SK-N-SH (cell line): ENCODE results near the gene SMARCD2. TPM values are rescaled to one million over a fixed set of nuclear protein-coding genes. Genes with fewer than 3 reads are reported as not detected.

Source experiments
- CTCF ChIA-PET: fragments of 300-600, 350-600 bp; formaldehyde crosslinking; extraction: SDS; loops from one replicate; lab custom pipeline; 2021; lab: Yijun Ruan, JAX
- POLR2A ChIA-PET: fragments of 350-600 bp; sonication (Branson Sonifier 250); formaldehyde crosslinking; extraction: SDS; loops from one replicate; lab custom pipeline; 2020; ENCODE audit warnings: antibody characterized with exemption, inconsistent platforms; lab: Yijun Ruan, JAX
- DNase-seq: peaks from one replicate; pipeline ENCODE4 v3.0.0; 2012
- H2AFZ ChIP-seq: fragments of 200-600 bp; sonication (generic); 2 replicates; pipeline ENCODE4 v1.8.1; 2016; ENCODE audit warnings: antibody characterized with exemption, mild to moderate bottlenecking, low read depth
- H3F3A ChIP-seq: fragments of 200-600 bp; sonication (generic); replicated peaks from 2 replicates; pipeline ENCODE3; 2016; ENCODE audit warnings: antibody characterized with exemption, mild to moderate bottlenecking; ENCODE audit not compliant: insufficient read depth
- H3K27ac ChIP-seq, 2 experiments: fragments of 200-500 bp in 1 of 2; fragments of 200-600 bp in 1 of 2; sonication (Bioruptor generic) in 1 of 2; sonication (generic), shearing (Covaris generic) in 1 of 2; 2 replicates each; pipeline versions ENCODE4 v1.5.1 to v1.6.1; 2014 to 2016; ENCODE audit warnings: low read depth in 2 of 2, inconsistent platforms in 1 of 2, low read length in 1 of 2, mild to moderate bottlenecking in 1 of 2, mixed read lengths in 1 of 2
- H3K27me3 ChIP-seq: fragments of 200-600 bp; sonication (generic), shearing (Covaris generic); 2 replicates; pipeline ENCODE4 v1.6.1; 2016; ENCODE audit warnings: mixed run types; ENCODE audit not compliant: insufficient read depth
- H3K36me3 ChIP-seq, 2 experiments: fragments of 200-500 bp in 1 of 2; fragments of 200-600 bp in 1 of 2; sonication (Bioruptor generic) in 1 of 2; sonication (generic) in 1 of 2; replicated peaks in 1 of 2; 2 replicates each; pipeline versions ENCODE3 to v1.5.1; 2014 to 2016; ENCODE audit warnings: low read length in 1 of 2, mild to moderate bottlenecking in 1 of 2; ENCODE audit not compliant: insufficient read depth in 2 of 2, control insufficient read depth in 1 of 2
- H3K4me1 ChIP-seq, 2 experiments: fragments of 200-500 bp in 1 of 2; fragments of 200-600 bp in 1 of 2; sonication (Bioruptor generic) in 1 of 2; sonication (generic), shearing (Covaris generic) in 1 of 2; 2 replicates each; pipeline versions ENCODE4 v1.5.1 to v1.6.1; 2014 to 2016; ENCODE audit warnings: low read depth in 1 of 2, low read length in 1 of 2, mixed run types in 1 of 2; ENCODE audit not compliant: insufficient read depth in 2 of 2, control insufficient read depth in 1 of 2
- H3K4me2 ChIP-seq: fragments of 200-600 bp; sonication (generic), shearing (Covaris generic); 2 replicates; pipeline ENCODE4 v1.6.1; 2017; ENCODE audit warnings: mixed run types
- H3K4me3 ChIP-seq, 2 experiments: fragments of 200-500 bp in 1 of 2; fragments of 200-600 bp in 1 of 2; sonication (Bioruptor generic) in 1 of 2; sonication (generic), shearing (Covaris generic) in 1 of 2; 2 replicates each; pipeline versions ENCODE4 v1.5.1 to v1.8.1; 2014 to 2016; ENCODE audit warnings: low read depth in 2 of 2, inconsistent platforms in 1 of 2, low read length in 1 of 2, mild to moderate bottlenecking in 1 of 2, mixed read lengths in 1 of 2, moderate library complexity in 1 of 2
- H3K79me2 ChIP-seq: fragments of 200-600 bp; sonication (generic); 2 replicates; pipeline ENCODE4 v1.8.1; 2017; ENCODE audit warnings: mild to moderate bottlenecking; ENCODE audit not compliant: insufficient read depth
- H3K9ac ChIP-seq: fragments of 200-600 bp; sonication (generic); 2 replicates; pipeline ENCODE4 v1.6.1; 2017; ENCODE audit warnings: mixed run types
- H3K9me2 ChIP-seq: fragments of 200-600 bp; sonication (generic); 2 replicates; pipeline ENCODE4 v1.6.1; 2017; ENCODE audit warnings: mixed run types
- H3K9me3 ChIP-seq: fragments of 200-600 bp; sonication (generic); 2 replicates; pipeline ENCODE4 v1.6.1; 2017; ENCODE audit warnings: mixed run types, mild to moderate bottlenecking, moderate library complexity
- H4K20me1 ChIP-seq: fragments of 200-600 bp; sonication (generic); 2 replicates; pipeline ENCODE4 v1.6.1; 2017; ENCODE audit warnings: mild to moderate bottlenecking, mixed run types; ENCODE audit not compliant: insufficient read depth
- EZH2phosphoT487 ChIP-seq: fragments of 200-600 bp; sonication (generic); IDR thresholded peaks from 2 replicates; pipeline ENCODE4 v1.6.1; 2017; ENCODE audit warnings: low read depth, mixed run types, mild to moderate bottlenecking, antibody characterized with exemption, moderate library complexity, borderline replicate concordance
- GABPA ChIP-seq: IDR thresholded peaks from 2 replicates; pipeline ENCODE4 v1.4.0; 2012; ENCODE audit warnings: low read depth, mild to moderate bottlenecking
- GATA2 ChIP-seq: sonication (generic); formaldehyde crosslinking; IDR thresholded peaks from 2 replicates; pipeline ENCODE4 v1.5.0; 2020; ENCODE audit warnings: mild to moderate bottlenecking, missing genetic modification reagents
- JUND ChIP-seq: IDR thresholded peaks from 2 replicates; pipeline ENCODE4 v1.4.0; 2012
- RAD21 ChIP-seq: IDR thresholded peaks from 2 replicates; pipeline ENCODE4 v1.6.1; 2012; ENCODE audit warnings: mild to moderate bottlenecking, low read length
- SMC3 ChIP-seq: IDR thresholded peaks from 2 replicates; pipeline ENCODE4 v1.6.1; 2012; ENCODE audit warnings: low read depth, low read length, improper control_type of control experiment
- YY1 ChIP-seq: IDR thresholded peaks from 2 replicates; pipeline ENCODE4 v1.4.0; 2012; ENCODE audit warnings: low read depth, mild to moderate bottlenecking
- WGBS: methylation state at CpG from one replicate; pipeline ENCODE4 v1.1.6; 2017; ENCODE audit warnings: low lambda C conversion rate; 5-methylcytosine and 5-hydroxymethylcytosine counted together
- polyA plus RNA-seq, 3 experiments: library from polyadenylated mRNA; depleted of rRNA; stranded (reverse); fragments of >200 nt; gene quantifications; 2 replicates each; pipeline ENCODE4 v1.2.3, GENCODE V29; 2012
- TF ChIP-seq, protein P1 (sequence below): IDR thresholded peaks from 2 replicates; pipeline ENCODE4 v1.4.0; 2012; ENCODE audit warnings: low read depth, borderline replicate concordance
- TF ChIP-seq, protein P2 (sequence below): IDR thresholded peaks from 2 replicates; pipeline ENCODE4 v1.6.1; 2012; ENCODE audit warnings: mild to moderate bottlenecking, low read depth, low read length, moderate library complexity
- TF ChIP-seq, protein P3 (sequence below): IDR thresholded peaks from 2 replicates; pipeline ENCODE4; 2012

The SMARCD2 gene
- polyA plus RNA-seq, 1 of the 3 experiments (the other 2 are of a cell fraction): 89.1 TPM

DNA sequence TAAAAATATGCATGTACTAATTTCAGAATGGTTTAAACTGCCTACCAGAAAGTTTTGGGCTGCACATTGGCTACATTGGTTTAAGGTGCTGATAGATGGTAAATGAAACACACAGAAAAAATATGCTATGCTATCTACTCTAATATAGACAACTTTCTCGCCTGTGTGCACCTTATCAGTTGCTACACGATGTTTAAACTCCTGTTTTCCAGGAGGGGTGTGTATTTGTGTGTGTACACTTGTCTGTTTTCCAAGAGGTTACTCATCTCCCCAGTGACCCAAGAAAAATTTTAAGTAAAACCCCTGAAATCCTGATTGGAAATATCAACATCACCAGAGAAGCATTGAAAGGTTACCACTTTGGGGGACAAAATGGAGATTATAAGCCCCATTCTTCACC is 36.9 kb downstream of the SMARCD2 start:
- CTCF ChIA-PET: interaction anchor here (1.5 kb wide), 1 partner anchor 9 kb away, joined by 5 read pairs; no protein-coding TSS in a partner anchor
- H3K9me3 ChIP-seq: no peaks in the 10 kb centered on the region
- H3K4me2 ChIP-seq: no peak overlapping the region
- DNase-seq: no peak
- no peak overlapping the region for H3K4me3 ChIP-seq
- 79% methylated on average over 2 of the region's 2 CpGs for WGBS
- H3K27me3 ChIP-seq: no peaks in the 10 kb centered on the region
- TF ChIP-seq GATA2 (CRISPR knock-in tag) (no peak), GABPA (no peak), EZH2phosphoT487 (no peak), RAD21 (no peak), YY1 (no peak), SMC3 (no peak), JUND (no peak)
- TF ChIP-seq, protein P1, sequence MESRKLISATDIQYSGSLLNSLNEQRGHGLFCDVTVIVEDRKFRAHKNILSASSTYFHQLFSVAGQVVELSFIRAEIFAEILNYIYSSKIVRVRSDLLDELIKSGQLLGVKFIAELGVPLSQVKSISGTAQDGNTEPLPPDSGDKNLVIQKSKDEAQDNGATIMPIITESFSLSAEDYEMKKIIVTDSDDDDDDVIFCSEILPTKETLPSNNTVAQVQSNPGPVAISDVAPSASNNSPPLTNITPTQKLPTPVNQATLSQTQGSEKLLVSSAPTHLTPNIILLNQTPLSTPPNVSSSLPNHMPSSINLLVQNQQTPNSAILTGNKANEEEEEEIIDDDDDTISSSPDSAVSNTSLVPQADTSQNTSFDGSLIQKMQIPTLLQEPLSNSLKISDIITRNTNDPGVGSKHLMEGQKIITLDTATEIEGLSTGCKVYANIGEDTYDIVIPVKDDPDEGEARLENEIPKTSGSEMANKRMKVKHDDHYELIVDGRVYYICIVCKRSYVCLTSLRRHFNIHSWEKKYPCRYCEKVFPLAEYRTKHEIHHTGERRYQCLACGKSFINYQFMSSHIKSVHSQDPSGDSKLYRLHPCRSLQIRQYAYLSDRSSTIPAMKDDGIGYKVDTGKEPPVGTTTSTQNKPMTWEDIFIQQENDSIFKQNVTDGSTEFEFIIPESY: no peak
- TF ChIP-seq, protein P2, sequence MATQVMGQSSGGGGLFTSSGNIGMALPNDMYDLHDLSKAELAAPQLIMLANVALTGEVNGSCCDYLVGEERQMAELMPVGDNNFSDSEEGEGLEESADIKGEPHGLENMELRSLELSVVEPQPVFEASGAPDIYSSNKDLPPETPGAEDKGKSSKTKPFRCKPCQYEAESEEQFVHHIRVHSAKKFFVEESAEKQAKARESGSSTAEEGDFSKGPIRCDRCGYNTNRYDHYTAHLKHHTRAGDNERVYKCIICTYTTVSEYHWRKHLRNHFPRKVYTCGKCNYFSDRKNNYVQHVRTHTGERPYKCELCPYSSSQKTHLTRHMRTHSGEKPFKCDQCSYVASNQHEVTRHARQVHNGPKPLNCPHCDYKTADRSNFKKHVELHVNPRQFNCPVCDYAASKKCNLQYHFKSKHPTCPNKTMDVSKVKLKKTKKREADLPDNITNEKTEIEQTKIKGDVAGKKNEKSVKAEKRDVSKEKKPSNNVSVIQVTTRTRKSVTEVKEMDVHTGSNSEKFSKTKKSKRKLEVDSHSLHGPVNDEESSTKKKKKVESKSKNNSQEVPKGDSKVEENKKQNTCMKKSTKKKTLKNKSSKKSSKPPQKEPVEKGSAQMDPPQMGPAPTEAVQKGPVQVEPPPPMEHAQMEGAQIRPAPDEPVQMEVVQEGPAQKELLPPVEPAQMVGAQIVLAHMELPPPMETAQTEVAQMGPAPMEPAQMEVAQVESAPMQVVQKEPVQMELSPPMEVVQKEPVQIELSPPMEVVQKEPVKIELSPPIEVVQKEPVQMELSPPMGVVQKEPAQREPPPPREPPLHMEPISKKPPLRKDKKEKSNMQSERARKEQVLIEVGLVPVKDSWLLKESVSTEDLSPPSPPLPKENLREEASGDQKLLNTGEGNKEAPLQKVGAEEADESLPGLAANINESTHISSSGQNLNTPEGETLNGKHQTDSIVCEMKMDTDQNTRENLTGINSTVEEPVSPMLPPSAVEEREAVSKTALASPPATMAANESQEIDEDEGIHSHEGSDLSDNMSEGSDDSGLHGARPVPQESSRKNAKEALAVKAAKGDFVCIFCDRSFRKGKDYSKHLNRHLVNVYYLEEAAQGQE: no peak
- TF ChIP-seq, protein P3, sequence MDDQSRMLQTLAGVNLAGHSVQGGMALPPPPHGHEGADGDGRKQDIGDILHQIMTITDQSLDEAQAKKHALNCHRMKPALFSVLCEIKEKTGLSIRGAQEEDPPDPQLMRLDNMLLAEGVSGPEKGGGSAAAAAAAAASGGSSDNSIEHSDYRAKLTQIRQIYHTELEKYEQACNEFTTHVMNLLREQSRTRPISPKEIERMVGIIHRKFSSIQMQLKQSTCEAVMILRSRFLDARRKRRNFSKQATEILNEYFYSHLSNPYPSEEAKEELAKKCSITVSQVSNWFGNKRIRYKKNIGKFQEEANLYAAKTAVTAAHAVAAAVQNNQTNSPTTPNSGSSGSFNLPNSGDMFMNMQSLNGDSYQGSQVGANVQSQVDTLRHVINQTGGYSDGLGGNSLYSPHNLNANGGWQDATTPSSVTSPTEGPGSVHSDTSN: no peak
- TF ChIP-seq, all 33 proteins: peak for 0
- Histone ChIP-seq H3K27ac (no peak overlapping the region), H3F3A (peaks cover 18% of the 10 kb centered on the region), H3K9ac (no peak overlapping the region), H3K9me2 (no peaks in the 10 kb centered on the region), H2AFZ (no peak overlapping the region), H3K4me1 (no peaks in the 10 kb centered on the region), H4K20me1 (no peaks in the 10 kb centered on the region), H3K36me3 (peaks cover 80 to 99% of the 10 kb centered on the region in 2 experiments), H3K79me2 (peaks cover 58% of the 10 kb centered on the region)
- POLR2A ChIA-PET: no interaction called here
